H9 (cell line): ENCODE data around the gene GTF2A2. TPM values are rescaled to one million over a fixed set of nuclear protein-coding genes. Genes with fewer than 3 reads are reported as not detected.

Experiments used
- DNase-seq: peaks from one replicate; pipeline ENCODE4 v3.0.0-alpha.2; 2017
- H2AFZ ChIP-seq: one replicate; pipeline ENCODE4 v1.6.1; 2013; ENCODE audit warnings: mild to moderate bottlenecking, low read length, control low read depth, moderate library complexity
- H2AK5ac ChIP-seq: 2 replicates; pipeline ENCODE4 v1.6.1; 2013; ENCODE audit warnings: low read length, control low read depth, mixed read lengths; ENCODE audit not compliant: insufficient read length
- H2BK120ac ChIP-seq: one replicate; pipeline ENCODE4 v1.6.1; 2013; ENCODE audit warnings: low read depth, mild to moderate bottlenecking, low read length, control low read depth, inconsistent platforms; ENCODE audit not compliant: poor library complexity, severe bottlenecking
- H2BK12ac ChIP-seq: 2 replicates; pipeline ENCODE4 v1.6.1; 2013; ENCODE audit warnings: low read length, control low read depth, mixed read lengths, low read depth; ENCODE audit not compliant: insufficient read length
- H2BK15ac ChIP-seq: 2 replicates; pipeline ENCODE4 v1.6.1; 2013; ENCODE audit warnings: low read depth, low read length, control low read depth
- H2BK20ac ChIP-seq: one replicate; pipeline ENCODE4 v1.6.1; 2013; ENCODE audit warnings: low read depth, mild to moderate bottlenecking, low read length, control low read depth, inconsistent platforms; ENCODE audit not compliant: poor library complexity, severe bottlenecking
- H2BK5ac ChIP-seq: 2 replicates; pipeline ENCODE4 v1.6.1; 2013; ENCODE audit warnings: low read length, control low read depth, mixed read lengths; ENCODE audit not compliant: insufficient read length
- H3K14ac ChIP-seq: 2 replicates; pipeline ENCODE4 v1.6.1; 2013; ENCODE audit warnings: low read length, control low read depth; ENCODE audit not compliant: insufficient read depth
- H3K18ac ChIP-seq: 2 replicates; pipeline ENCODE4 v1.6.1; 2013; ENCODE audit warnings: low read depth, mild to moderate bottlenecking, mixed read lengths, low read length, control low read depth; ENCODE audit not compliant: insufficient read length
- H3K23ac ChIP-seq: 2 replicates; pipeline ENCODE4 v1.6.1; 2013; ENCODE audit warnings: low read length, control low read depth, mixed read lengths, low read depth; ENCODE audit not compliant: insufficient read length
- H3K23me2 ChIP-seq: 2 replicates; pipeline ENCODE4 v1.6.1; 2013; ENCODE audit warnings: low read depth, mild to moderate bottlenecking, mixed read lengths, low read length, control low read depth; ENCODE audit not compliant: insufficient read length, poor library complexity, severe bottlenecking
- H3K27ac ChIP-seq: 2 replicates; pipeline ENCODE4 v1.5.1; 2013; ENCODE audit warnings: low read length, control low read depth, mixed read lengths, low read depth; ENCODE audit not compliant: insufficient read length
- H3K27me3 ChIP-seq: 2 replicates; pipeline ENCODE4 v1.6.1; 2013; ENCODE audit warnings: low read length, control low read depth, inconsistent platforms; ENCODE audit not compliant: insufficient read depth
- H3K4ac ChIP-seq: 2 replicates; pipeline ENCODE4 v1.6.1; 2013; ENCODE audit warnings: low read depth, mild to moderate bottlenecking, control low read depth, inconsistent platforms, low read length, moderate library complexity
- H3K4me1 ChIP-seq: 2 replicates; pipeline ENCODE4 v1.6.1; 2013; ENCODE audit warnings: low read length, control low read depth, inconsistent platforms; ENCODE audit not compliant: insufficient read depth
- H3K4me2 ChIP-seq: 2 replicates; pipeline ENCODE4 v1.6.1; 2013; ENCODE audit warnings: low read length, control low read depth, mixed read lengths; ENCODE audit not compliant: insufficient read length, insufficient read depth
- H3K56ac ChIP-seq: 2 replicates; pipeline ENCODE4 v1.6.1; 2013; ENCODE audit warnings: low read depth, mild to moderate bottlenecking, mixed read lengths, low read length, control low read depth; ENCODE audit not compliant: insufficient read length
- H3K79me1 ChIP-seq: 2 replicates; pipeline ENCODE4 v1.6.1; 2013; ENCODE audit warnings: low read depth, mild to moderate bottlenecking, moderate library complexity, low read length, control low read depth, inconsistent platforms; ENCODE audit not compliant: insufficient read depth, poor library complexity, severe bottlenecking
- H3K79me2 ChIP-seq: 2 replicates; pipeline ENCODE4 v1.6.1; 2013; ENCODE audit warnings: low read length, control low read depth, inconsistent platforms; ENCODE audit not compliant: insufficient read depth
- H3K9ac ChIP-seq: 2 replicates; pipeline ENCODE4 v1.6.1; 2013; ENCODE audit warnings: low read length, control low read depth, mixed read lengths; ENCODE audit not compliant: insufficient read length; ENCODE audit errors: extremely low read depth
- H3K9me3 ChIP-seq: one replicate; pipeline ENCODE4 v1.6.1; 2013; ENCODE audit warnings: low read depth, low read length, inconsistent platforms; ENCODE audit not compliant: control insufficient read depth
- H3T11ph ChIP-seq: one replicate; pipeline ENCODE4 v1.6.1; 2013; ENCODE audit warnings: mild to moderate bottlenecking, low read length, control low read depth, inconsistent platforms
- H4K20me1 ChIP-seq: one replicate; pipeline ENCODE4 v1.6.1; 2013; ENCODE audit not compliant: control insufficient read depth, insufficient read length, insufficient read depth
- H4K5ac ChIP-seq: 2 replicates; pipeline ENCODE4 v1.6.1; 2013; ENCODE audit warnings: low read depth, mild to moderate bottlenecking, mixed read lengths, low read length, control low read depth; ENCODE audit not compliant: insufficient read length
- H4K8ac ChIP-seq: replicated peaks from 2 replicates; pipeline ENCODE4 v1.6.1; 2013; ENCODE audit warnings: low read length, control low read depth, mixed read lengths, low read depth; ENCODE audit not compliant: insufficient read length
- H4K91ac ChIP-seq: 2 replicates; pipeline ENCODE4 v1.6.1; 2013; ENCODE audit warnings: low read depth, mild to moderate bottlenecking, moderate library complexity, mixed read lengths, low read length, control low read depth; ENCODE audit not compliant: insufficient read length
- H3K27ac Mint-ChIP-seq, 3 experiments: 2 replicates in 2 of 3; 3 replicates in 1 of 3; pipeline ENCODE4 v1.8.0; 2020 to 2021; ENCODE audit warnings: mixed read lengths in 3 of 3, mild to moderate bottlenecking in 1 of 3, moderate library complexity in 1 of 3
- H3K27me3 Mint-ChIP-seq: 2 replicates; pipeline ENCODE4 v1.8.0; 2021; ENCODE audit warnings: low read depth, mild to moderate bottlenecking, moderate library complexity, mixed read lengths
- H3K36me3 Mint-ChIP-seq, 3 experiments: 2 replicates in 2 of 3; 3 replicates in 1 of 3; pipeline ENCODE4 v1.8.0; 2020 to 2021; ENCODE audit warnings: low read depth in 3 of 3, mixed read lengths in 3 of 3; ENCODE audit not compliant: insufficient read depth in 1 of 3
- H3K4me1 Mint-ChIP-seq, 2 experiments: 2 replicates each; pipeline ENCODE4 v1.8.0; 2020; ENCODE audit warnings: mixed read lengths in 2 of 2
- H3K4me3 Mint-ChIP-seq, 2 experiments: 2 replicates in 1 of 2; 3 replicates in 1 of 2; pipeline ENCODE4 v1.8.0; 2020 to 2021; ENCODE audit warnings: mild to moderate bottlenecking in 2 of 2, mixed read lengths in 2 of 2, moderate library complexity in 1 of 2
- H3K9me3 Mint-ChIP-seq, 2 experiments: 2 replicates in 1 of 2; 3 replicates in 1 of 2; pipeline ENCODE4 v1.8.0; 2020; ENCODE audit warnings: mild to moderate bottlenecking in 2 of 2, mixed read lengths in 2 of 2, moderate library complexity in 1 of 2
- CTCF ChIP-seq: fragments of 200-600 bp; sonication (generic); conservative IDR thresholded peaks from 3 replicates; pipeline ENCODE4 v1.8.0; 2021; ENCODE audit warnings: antibody characterized with exemption, mild to moderate bottlenecking
- WGBS: extraction: QIAGEN DNeasy Blood & Tissue Kit; methylation state at CpG from one replicate; pipeline ENCODE4 v1.1.7; 2013; ENCODE audit warnings: missing lambda C conversion rate, low lambda C conversion rate, mixed read lengths; ENCODE audit not compliant: insufficient read length; ENCODE audit errors: extremely low coverage; 5-methylcytosine and 5-hydroxymethylcytosine counted together
- total RNA-seq: library from RNA; stranded (reverse); gene quantifications from 2 replicates; pipeline ENCODE4 v1.2.1, GENCODE V29; 2021

The GTF2A2 gene
- total RNA-seq, 1 experiment from 2014 or later, result 144 TPM

- no peak overlapping the region for H2BK120ac ChIP-seq
- H3K23ac ChIP-seq, result no peak overlapping the region
- DNase-seq, result no peak
- H4K20me1 ChIP-seq, result no peaks in the 10 kb centered on the region
- no peaks in the 10 kb centered on the region for H3K23me2 ChIP-seq
- no peak overlapping the region for H3T11ph ChIP-seq
- H3K18ac ChIP-seq, result no peak overlapping the region
- no CpG with 5 or more reads among the region's 5 CpGs for WGBS
- TF ChIP-seq CTCF, result no peak
- H3K27me3 ChIP-seq, result no peaks in the 10 kb centered on the region
- H3K4me1 Mint-ChIP-seq, result peaks cover 7 to 13% of the 10 kb centered on the region in 2 experiments
- H3K4me2 ChIP-seq, result peak overlapping the region; percentile 78
- H3K27ac Mint-ChIP-seq, result peak overlapping the region in 1 of 3 experiments; percentile 11; a peak in 1 of 7 replicates
- peak overlapping the region; percentile 55 for H3K9ac ChIP-seq
- H4K5ac ChIP-seq, result no peak overlapping the region
- no peaks in the 10 kb centered on the region for H3K9me3 ChIP-seq
- H4K91ac ChIP-seq, result no peak overlapping the region
- no peak overlapping the region for H2BK5ac ChIP-seq
- no peak overlapping the region for H3K56ac ChIP-seq
- H3K79me2 ChIP-seq, result peaks cover 27% of the 10 kb centered on the region; the same call in 1 of the 2 replicates
- H2BK12ac ChIP-seq, result no peak overlapping the region
- H3K4ac ChIP-seq, result no peak overlapping the region
- no peaks in the 10 kb centered on the region for H3K9me3 Mint-ChIP-seq
- H3K79me1 ChIP-seq, result no peaks in the 10 kb centered on the region
- H3K27ac ChIP-seq, result no peak overlapping the region
- H4K8ac ChIP-seq, result no peak overlapping the region
- H3K4me1 ChIP-seq, result peaks cover 5% of the 10 kb centered on the region; the same call in 1 of the 2 replicates
- H2BK15ac ChIP-seq, result no peak overlapping the region
- H3K36me3 Mint-ChIP-seq, result peaks cover 5 to 21% (median 8%) of the 10 kb centered on the region in 3 experiments
- H2AK5ac ChIP-seq, result no peak overlapping the region
- H3K4me3 Mint-ChIP-seq, result peak overlapping the region; percentile 94 to 96
- no peak overlapping the region for H3K14ac ChIP-seq
- no peak overlapping the region for H2BK20ac ChIP-seq
- H3K27me3 Mint-ChIP-seq, result peaks cover 17% of the 10 kb centered on the region
- H2AFZ ChIP-seq, result no peak overlapping the region
Measured at GRCh38 chr15:59687836-59688235, 30.5 kb upstream of the GTF2A2 start.
